Upper lobe of left lung (tissue), 6 donors: ENCODE data around the gene ICAM1. TPM values are rescaled to one million over a fixed set of nuclear protein-coding genes. Genes with fewer than 3 reads are reported as not detected.

ENCODE experiments used
- ATAC-seq, 2 donors: fragments of 200-7000 bp; cut with Tn5 transposase; one replicate each; pipeline ENCODE4 v1.9.1; 2022; ENCODE audit warnings: mild to moderate bottlenecking in 2 of 2, moderate library complexity in 2 of 2; ENCODE audit not compliant: low FRiP score in 2 of 2
- DNase-seq, 2 donors: peaks; one replicate each; pipeline ENCODE4 v3.0.0-alpha.2; 2019 to 2020
- H3K27ac ChIP-seq, 4 donors: fragments of 200-600 bp; sonication (generic); one replicate each; pipeline ENCODE4 v1.5.1; 2016 to 2019
- H3K27me3 ChIP-seq, 4 donors: fragments of 200-600 bp; sonication (generic); one replicate each; pipeline ENCODE4 v1.5.1; 2017 to 2019
- H3K36me3 ChIP-seq, 4 donors: fragments of 200-600 bp; sonication (generic); one replicate each; pipeline ENCODE4 v1.5.1; 2016 to 2019
- H3K4me1 ChIP-seq, 4 donors: fragments of 200-600 bp; sonication (generic); one replicate each; pipeline ENCODE4 v1.5.1; 2018 to 2019
- H3K4me3 ChIP-seq, 4 donors: fragments of 200-600 bp; sonication (generic); one replicate each; pipeline ENCODE4 v1.5.1; 2017 to 2019; ENCODE audit warnings: mild to moderate bottlenecking in 2 of 4, moderate library complexity in 1 of 4
- H3K9me3 ChIP-seq, 4 donors: fragments of 200-600 bp; sonication (generic); one replicate each; pipeline ENCODE4 v1.5.1; 2018 to 2019
- CTCF ChIP-seq, 6 experiments: fragments of 450-650 bp in 4 of 6; fragments of 200-600 bp in 2 of 6; sonication (generic) in 2 of 6; IDR thresholded peaks; one replicate each; pipeline ENCODE4 v1.5.1; 2016 to 2019; ENCODE audit warnings: antibody characterized with exemption in 6 of 6
- EP300 ChIP-seq, 4 donors: sonication (generic); formaldehyde crosslinking; IDR thresholded peaks; one replicate each; pipeline ENCODE4 v1.5.1; 2017; ENCODE audit warnings: antibody characterized with exemption in 4 of 4, control low read depth in 2 of 4
- POLR2A ChIP-seq, 4 donors: fragments of 450-650 bp; IDR thresholded peaks; one replicate each; pipeline ENCODE4 v1.5.1; 2016 to 2017; ENCODE audit warnings: antibody characterized with exemption in 4 of 4, mild to moderate bottlenecking in 2 of 4
- POLR2AphosphoS5 ChIP-seq, 2 donors: sonication (generic); formaldehyde crosslinking; IDR thresholded peaks; one replicate each; pipeline ENCODE4 v1.5.1; 2017; ENCODE audit warnings: antibody characterized with exemption in 2 of 2
- WGBS, 2 donors: methylation state at CpG; one replicate each; pipeline ENCODE4 v1.1.5; 2017 to 2018; 5-methylcytosine and 5-hydroxymethylcytosine counted together
- total RNA-seq, 6 donors: library from RNA; depleted of rRNA in 4 of 6; stranded (reverse); fragments of >200 nt in 4 of 6; gene quantifications; one replicate each; pipeline versions ENCODE4 v1.1.0 to v1.2.1, GENCODE V29; 2016 to 2021
- donor health status: DM: no; HTN: no; CAD: no; lungs with moderate emphysema.
- donor health status: DM: no; HTN: yes; CAD: no; lungs with severe emphysema.

ICAM1 gene
- 100 to 1,000 TPM; 190 to 791 (median 356) TPM for total RNA-seq

DNA sequence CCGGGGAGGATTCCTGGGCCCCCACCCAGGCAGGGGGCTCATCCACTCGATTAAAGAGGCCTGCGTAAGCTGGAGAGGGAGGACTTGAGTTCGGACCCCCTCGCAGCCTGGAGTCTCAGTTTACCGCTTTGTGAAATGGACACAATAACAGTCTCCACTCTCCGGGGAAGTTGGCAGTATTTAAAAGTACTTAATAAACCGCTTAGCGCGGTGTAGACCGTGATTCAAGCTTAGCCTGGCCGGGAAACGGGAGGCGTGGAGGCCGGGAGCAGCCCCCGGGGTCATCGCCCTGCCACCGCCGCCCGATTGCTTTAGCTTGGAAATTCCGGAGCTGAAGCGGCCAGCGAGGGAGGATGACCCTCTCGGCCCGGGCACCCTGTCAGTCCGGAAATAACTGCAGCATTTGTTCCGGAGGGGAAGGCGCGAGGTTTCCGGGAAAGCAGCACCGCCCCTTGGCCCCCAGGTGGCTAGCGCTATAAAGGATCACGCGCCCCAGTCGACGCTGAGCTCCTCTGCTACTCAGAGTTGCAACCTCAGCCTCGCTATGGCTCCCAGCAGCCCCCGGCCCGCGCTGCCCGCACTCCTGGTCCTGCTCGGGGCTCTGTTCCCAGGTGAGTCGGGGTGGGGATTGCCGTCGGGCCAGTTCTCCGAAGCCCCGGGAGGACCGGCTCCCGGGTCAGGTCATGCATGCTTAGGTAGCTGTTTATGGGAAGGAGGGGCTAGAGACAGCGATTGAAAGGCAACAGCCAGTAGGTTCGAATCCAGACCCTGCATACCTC, at the start of gene ICAM1:
TSS of gene ICAM1 (plus strand) at position 505 of the 779 bp plus-strand sequence. CDS start at position 545, 40 bp downstream.
- DNase-seq: peak; percentile 93 to 94
- H3K4me1 ChIP-seq: peaks cover 41 to 84% (median 49%) of the 10 kb centered on the region in 4 donors
- no peaks in the 10 kb centered on the region for H3K9me3 ChIP-seq
- H3K4me3 ChIP-seq: peak within 1 kb of the TSS; percentile 59 to 74 (median 60)
- H3K27ac ChIP-seq: peak within 1 kb of the TSS; percentile 94 to 98 (median 98)
- peaks cover 0 to 25% (median 12%) of the 10 kb centered on the region in 4 donors for H3K36me3 ChIP-seq
- TF ChIP-seq EP300 (IDR thresholded peaks at IDR 0.05): peak; percentile 93 to 100 (median 95)
- peak; percentile 99 for TF ChIP-seq POLR2AphosphoS5 (IDR thresholded peaks at IDR 0.05)
- peak; percentile 75 to 96 (median 92) for TF ChIP-seq POLR2A (IDR thresholded peaks at IDR 0.05)
- TF ChIP-seq CTCF (IDR thresholded peaks at IDR 0.05): peak in 5 of 6 experiments; percentile 11 to 64 (median 58)
- peak; percentile 83 to 88 for ATAC-seq
- WGBS, 2 donors: 0 to 3% methylated on average over 24 of the region's 51 CpGs
- no peaks in the 10 kb centered on the region for H3K27me3 ChIP-seq

GRCh38 chr19:10222201-10222890, 48.6 kb upstream of the ICAM1 start:
- no peak overlapping the region for H3K27ac ChIP-seq
- TF ChIP-seq CTCF (IDR thresholded peaks at IDR 0.05): no peak
- no peak for TF ChIP-seq POLR2A (IDR thresholded peaks at IDR 0.05)
- no peak for TF ChIP-seq EP300 (IDR thresholded peaks at IDR 0.05)
- TF ChIP-seq POLR2AphosphoS5 (IDR thresholded peaks at IDR 0.05): no peak
- no peaks in the 10 kb centered on the region for H3K27me3 ChIP-seq
- peaks cover 6 to 16% (median 13%) of the 10 kb centered on the region in 4 donors for H3K36me3 ChIP-seq
- no peak for DNase-seq
- whole genome bisulfite sequencing, 2 donors: 66 to 73% methylated on average over 14 of the region's 14 CpGs
- H3K9me3 ChIP-seq: no peaks in the 10 kb centered on the region
- H3K4me3 ChIP-seq: no peak overlapping the region
- no peak for ATAC-seq
- peaks cover 0 to 19% (median 0%) of the 10 kb centered on the region in 4 donors for H3K4me1 ChIP-seq

DNA sequence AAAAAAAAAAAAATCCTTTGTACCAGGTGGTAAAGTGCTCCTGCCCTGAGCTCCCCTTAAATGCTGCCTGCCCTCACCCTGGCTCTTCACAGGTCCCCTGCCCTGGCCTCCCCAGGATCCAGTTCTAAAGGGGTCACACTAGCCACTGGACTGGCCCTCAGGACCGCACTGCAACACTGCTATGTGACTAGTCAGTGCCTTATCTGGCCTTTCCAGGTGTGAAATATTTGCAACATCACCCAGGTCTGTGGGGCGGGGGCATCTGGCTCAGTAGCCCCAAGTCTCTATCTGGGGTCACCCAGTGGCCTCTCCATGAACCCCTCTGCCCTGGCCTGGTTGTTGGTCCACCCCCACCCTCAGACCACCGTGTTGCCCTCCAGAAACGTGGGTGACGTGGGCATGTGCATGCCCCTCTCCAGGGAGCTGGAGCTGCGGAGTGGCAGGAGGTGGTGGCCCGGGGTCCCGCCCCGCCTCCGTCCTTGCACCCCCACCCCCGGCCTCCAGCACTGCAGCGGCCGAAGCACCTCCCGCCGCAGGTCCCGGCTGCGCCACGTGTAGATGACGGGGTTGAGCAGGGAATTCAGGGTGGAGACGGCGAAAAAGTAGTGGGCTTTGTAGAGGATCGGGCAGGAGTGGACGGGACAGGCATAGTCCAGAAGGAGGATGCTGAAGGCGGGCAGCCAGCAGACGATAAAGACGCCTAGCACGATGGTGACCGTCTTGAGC, 47.3 kb upstream of the ICAM1 start:
- no peaks in the 10 kb centered on the region for H3K9me3 ChIP-seq
- ATAC-seq: no peak
- TF ChIP-seq POLR2A (IDR thresholded peaks at IDR 0.05) (no peak), CTCF (IDR thresholded peaks at IDR 0.05) (no peak), POLR2AphosphoS5 (IDR thresholded peaks at IDR 0.05) (no peak)
- peak overlapping the region in 1 of 4 donors; percentile 75 for H3K27ac ChIP-seq
- DNase-seq: peak in 1 of 2 donors; percentile 74
- 94 to 98% methylated on average over 18 to 25 of the region's 28 CpGs for WGBS, 2 donors
- peaks cover 5 to 31% (median 5%) of the 10 kb centered on the region in 4 donors for H3K4me1 ChIP-seq
- peaks cover 6 to 16% (median 13%) of the 10 kb centered on the region in 4 donors for H3K36me3 ChIP-seq
- no peaks in the 10 kb centered on the region for H3K27me3 ChIP-seq
- H3K4me3 ChIP-seq: no peak overlapping the region

- Histone ChIP-seq H3K9me3 (no peaks in the 10 kb centered on the region), H3K36me3 (peaks cover 6 to 16% (median 13%) of the 10 kb centered on the region in 4 donors), H3K4me3 (no peak overlapping the region), H3K4me1 (peaks cover 7 to 36% (median 11%) of the 10 kb centered on the region in 4 donors), H3K27ac (peak overlapping the region in 2 of 4 donors; percentile 72 to 75), H3K27me3 (no peaks in the 10 kb centered on the region)
- DNase-seq (peak in 1 of 2 donors; percentile 73), ATAC-seq (no peak)
- no peak for TF ChIP-seq CTCF (IDR thresholded peaks at IDR 0.05)
- TF ChIP-seq POLR2AphosphoS5 (IDR thresholded peaks at IDR 0.05): no peak
- no peak for TF ChIP-seq POLR2A (IDR thresholded peaks at IDR 0.05)
- TF ChIP-seq EP300 (IDR thresholded peaks at IDR 0.05): no peak
- 97 to 98% methylated on average over 7 to 23 of the region's 23 CpGs for WGBS, 2 donors
Measured at GRCh38 chr19:10224337-10224736, 46.6 kb upstream of the ICAM1 start.
